ENCODE measurements around the gene RAB11FIP3. TPM values are rescaled to one million over a fixed set of nuclear protein-coding genes. Genes with fewer than 3 reads are reported as not detected.

The RAB11FIP3 gene
- total RNA-seq, 1 experiment from 2014 or later: 33.7 TPM

- peak; percentile 42 for DNase-seq
Observed at GRCh38 chr16:397135-397661, 28.3 kb upstream of the RAB11FIP3 start, which contains the start of gene NME4. NME4 (plus strand) TSS chr16:397199; CDS start chr16:397223, 24 bp downstream.

GRCh38 chr16:397736-398332 lies 27.6 kb upstream of the RAB11FIP3 start:
- H3K27ac Mint-ChIP-seq (ENCODE audit: unreplicated experiment): peak overlapping the region; percentile 33
- H3K36me3 Mint-ChIP-seq (ENCODE audit: insufficient read depth, unreplicated experiment): peaks cover 60% of the 10 kb centered on the region
- TF ChIP-seq CTCF (IDR thresholded peaks at IDR 0.05; ENCODE audit: unreplicated experiment): no peak
- H3K9me3 Mint-ChIP-seq (ENCODE audit: low read depth, unreplicated experiment): no peaks in the 10 kb centered on the region
- no peaks in the 10 kb centered on the region for H3K27me3 Mint-ChIP-seq (ENCODE audit: unreplicated experiment)
- intact Hi-C loops (cut with micrococcal nuclease; ENCODE audit: unreplicated experiment): loop anchor here (2.0 kb wide), 1 partner anchor 15 kb away; no protein-coding TSS in a partner anchor
- CTCF ChIA-PET: interaction anchor here (1.3 kb wide), 1 partner anchor 36 kb away, joined by 3 read pairs; no protein-coding TSS in a partner anchor
- H3K4me1 Mint-ChIP-seq (ENCODE audit: low read depth, unreplicated experiment): peaks cover 9% of the 10 kb centered on the region
- no TSS peak for BruUV-seq (replicated peaks)
- peak overlapping the region; percentile 63 for H3K4me3 Mint-ChIP-seq (ENCODE audit: low read depth, unreplicated experiment)
- DNase-seq: peak; percentile 78

More at GRCh38 chr16:397135-397661, 28.3 kb upstream of the RAB11FIP3 start, which contains the start of gene NME4:
- H3K27me3 Mint-ChIP-seq (ENCODE audit: unreplicated experiment): no peaks in the 10 kb centered on the region
- H3K9me3 Mint-ChIP-seq (ENCODE audit: low read depth, unreplicated experiment): no peaks in the 10 kb centered on the region
- H3K4me1 Mint-ChIP-seq (ENCODE audit: low read depth, unreplicated experiment): peaks cover 9% of the 10 kb centered on the region
- H3K4me3 Mint-ChIP-seq (ENCODE audit: low read depth, unreplicated experiment): peak within 1 kb of the TSS; percentile 63
- no peak for TF ChIP-seq CTCF (IDR thresholded peaks at IDR 0.05; ENCODE audit: unreplicated experiment)
- peak within 1 kb of the TSS; percentile 74 for H3K27ac Mint-ChIP-seq (ENCODE audit: unreplicated experiment)
- intact Hi-C loops (cut with micrococcal nuclease; ENCODE audit: unreplicated experiment): loop anchor here (2.0 kb wide), 1 partner anchor 14 kb away; no protein-coding TSS in a partner anchor
- no TSS peak for BruUV-seq (replicated peaks)
- H3K36me3 Mint-ChIP-seq (ENCODE audit: insufficient read depth, unreplicated experiment): peaks cover 57% of the 10 kb centered on the region
- CTCF ChIA-PET: interaction anchor here (1.3 kb wide), 1 partner anchor 35 kb away, joined by 3 read pairs; no protein-coding TSS in a partner anchor

- H3K27ac Mint-ChIP-seq (ENCODE audit: unreplicated experiment): no peak overlapping the region
- intact Hi-C loops (cut with micrococcal nuclease; ENCODE audit: unreplicated experiment): no loop called here
- CTCF ChIA-PET: interaction anchor here (1.3 kb wide), 1 partner anchor 37 kb away, joined by 3 read pairs; no protein-coding TSS in a partner anchor
Observed at GRCh38 chr16:398561-399339, 26.7 kb upstream of the RAB11FIP3 start.

More at GRCh38 chr16:398561-399339, 26.7 kb upstream of the RAB11FIP3 start:
- no TSS peak for BruUV-seq (replicated peaks)
- no peaks in the 10 kb centered on the region for H3K9me3 Mint-ChIP-seq (ENCODE audit: low read depth, unreplicated experiment)
- DNase-seq: no peak
- peaks cover 60% of the 10 kb centered on the region for H3K36me3 Mint-ChIP-seq (ENCODE audit: insufficient read depth, unreplicated experiment)
- H3K27me3 Mint-ChIP-seq (ENCODE audit: unreplicated experiment): no peaks in the 10 kb centered on the region
- peaks cover 9% of the 10 kb centered on the region for H3K4me1 Mint-ChIP-seq (ENCODE audit: low read depth, unreplicated experiment)
- H3K4me3 Mint-ChIP-seq (ENCODE audit: low read depth, unreplicated experiment): peak overlapping the region; percentile 63
- TF ChIP-seq CTCF (IDR thresholded peaks at IDR 0.05; ENCODE audit: unreplicated experiment): no peak

Measured in Calu3 (cell line).